Fibroblast of the aortic adventitia (primary cell): ENCODE measurements around the gene DPH6. TPM values are rescaled to one million over a fixed set of nuclear protein-coding genes. Genes with fewer than 3 reads are reported as not detected.
"Not testable (repeated sequence)": the region's sequence is repeated elsewhere in the genome, so short reads cannot be mapped to it uniquely, and the experiment has no call there.

Experiments used
- DNase-seq: peaks from one replicate; pipeline ENCODE4 v3.0.0-alpha.2; 2010; ENCODE audit warnings: low read depth
- H3K4me3 ChIP-seq: 2 replicates; pipeline ENCODE4 v1.5.1; 2011; ENCODE audit warnings: low read depth, mild to moderate bottlenecking, control low read depth, low read length, moderate library complexity
- total RNA-seq: library from RNA; depleted of rRNA; stranded (reverse); fragments of >200 nt; gene quantifications from 2 replicates; pipeline ENCODE4 v1.2.3, GENCODE V29; 2012; ENCODE audit warnings: low replicate concordance
- TF ChIP-seq, protein P1 (sequence below): IDR thresholded peaks from 2 replicates; pipeline ENCODE4 v1.5.1; 2011; ENCODE audit warnings: mild to moderate bottlenecking, low read length, control low read depth, inconsistent platforms; ENCODE audit not compliant: insufficient read depth

Gene DPH6, protein sequence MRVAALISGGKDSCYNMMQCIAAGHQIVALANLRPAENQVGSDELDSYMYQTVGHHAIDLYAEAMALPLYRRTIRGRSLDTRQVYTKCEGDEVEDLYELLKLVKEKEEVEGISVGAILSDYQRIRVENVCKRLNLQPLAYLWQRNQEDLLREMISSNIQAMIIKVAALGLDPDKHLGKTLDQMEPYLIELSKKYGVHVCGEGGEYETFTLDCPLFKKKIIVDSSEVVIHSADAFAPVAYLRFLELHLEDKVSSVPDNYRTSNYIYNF
- total RNA-seq, result 23.3 and 51.3 TPM in 2 replicates

DNA sequence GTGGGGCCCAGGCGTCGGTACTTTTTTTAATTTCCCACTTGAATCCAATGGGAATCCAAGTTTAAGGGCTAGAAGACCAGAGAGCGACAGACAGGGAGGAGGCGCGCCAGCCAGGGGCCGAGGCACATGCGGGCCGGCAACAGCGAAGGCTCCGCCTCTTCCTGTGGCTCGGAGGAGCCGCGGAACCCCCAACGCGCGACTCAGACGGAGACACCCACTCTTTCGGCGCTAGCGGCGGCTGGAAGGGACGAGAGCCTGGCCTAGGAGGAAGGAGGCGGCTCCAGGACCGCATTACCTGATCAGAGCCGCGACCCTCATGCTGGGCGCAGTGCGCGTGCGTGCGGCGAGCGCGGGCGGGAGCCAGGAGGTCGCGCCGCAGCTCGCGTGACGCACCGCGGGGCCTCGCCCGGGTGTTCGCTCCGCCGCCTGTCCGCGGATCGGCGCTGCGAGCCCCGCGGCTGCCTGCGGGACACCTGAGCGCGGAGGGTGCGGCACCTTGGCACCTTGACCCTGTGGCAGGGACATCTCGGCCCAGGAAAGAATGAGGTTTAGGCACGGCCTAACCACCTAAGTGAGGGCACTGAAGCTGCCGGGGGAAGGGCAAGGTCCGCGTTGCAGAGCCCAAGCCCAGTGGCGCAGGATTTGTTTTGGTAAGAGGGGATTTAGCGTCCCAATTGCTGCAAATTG is at the start of gene DPH6:
Gene DPH6, minus strand, starts transcription at position 342 of the 687 bp plus-strand sequence. Its CDS starts 24 bp downstream, at position 318.
- H3K4me3 ChIP-seq, result peak within 1 kb of the TSS; percentile 85
- TF ChIP-seq, protein P1, sequence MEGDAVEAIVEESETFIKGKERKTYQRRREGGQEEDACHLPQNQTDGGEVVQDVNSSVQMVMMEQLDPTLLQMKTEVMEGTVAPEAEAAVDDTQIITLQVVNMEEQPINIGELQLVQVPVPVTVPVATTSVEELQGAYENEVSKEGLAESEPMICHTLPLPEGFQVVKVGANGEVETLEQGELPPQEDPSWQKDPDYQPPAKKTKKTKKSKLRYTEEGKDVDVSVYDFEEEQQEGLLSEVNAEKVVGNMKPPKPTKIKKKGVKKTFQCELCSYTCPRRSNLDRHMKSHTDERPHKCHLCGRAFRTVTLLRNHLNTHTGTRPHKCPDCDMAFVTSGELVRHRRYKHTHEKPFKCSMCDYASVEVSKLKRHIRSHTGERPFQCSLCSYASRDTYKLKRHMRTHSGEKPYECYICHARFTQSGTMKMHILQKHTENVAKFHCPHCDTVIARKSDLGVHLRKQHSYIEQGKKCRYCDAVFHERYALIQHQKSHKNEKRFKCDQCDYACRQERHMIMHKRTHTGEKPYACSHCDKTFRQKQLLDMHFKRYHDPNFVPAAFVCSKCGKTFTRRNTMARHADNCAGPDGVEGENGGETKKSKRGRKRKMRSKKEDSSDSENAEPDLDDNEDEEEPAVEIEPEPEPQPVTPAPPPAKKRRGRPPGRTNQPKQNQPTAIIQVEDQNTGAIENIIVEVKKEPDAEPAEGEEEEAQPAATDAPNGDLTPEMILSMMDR, result peak; percentile 10
- peak; percentile 82 for DNase-seq

DNA sequence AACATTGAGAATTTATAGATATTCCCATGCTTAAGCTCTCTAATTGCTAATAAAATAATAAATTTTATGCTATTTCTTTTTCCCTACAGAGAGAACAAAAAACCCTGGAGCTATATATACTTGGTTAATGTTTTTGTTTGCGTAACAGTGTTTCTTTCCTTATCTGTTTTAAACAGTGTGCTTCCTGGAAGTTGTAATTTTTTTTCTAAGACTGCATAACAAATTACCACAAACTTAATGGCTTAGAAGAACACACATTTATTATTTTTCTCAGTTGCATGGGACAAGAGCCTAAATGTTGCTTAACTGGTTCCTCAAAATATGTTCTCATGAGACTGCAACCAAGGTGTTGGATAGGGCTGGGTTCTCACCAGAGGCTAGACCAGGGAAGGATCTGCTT is 49.7 kb upstream of the DPH6 start:
- DNase-seq, result peak; percentile 13
- TF ChIP-seq, protein P1, result no peak

DNA sequence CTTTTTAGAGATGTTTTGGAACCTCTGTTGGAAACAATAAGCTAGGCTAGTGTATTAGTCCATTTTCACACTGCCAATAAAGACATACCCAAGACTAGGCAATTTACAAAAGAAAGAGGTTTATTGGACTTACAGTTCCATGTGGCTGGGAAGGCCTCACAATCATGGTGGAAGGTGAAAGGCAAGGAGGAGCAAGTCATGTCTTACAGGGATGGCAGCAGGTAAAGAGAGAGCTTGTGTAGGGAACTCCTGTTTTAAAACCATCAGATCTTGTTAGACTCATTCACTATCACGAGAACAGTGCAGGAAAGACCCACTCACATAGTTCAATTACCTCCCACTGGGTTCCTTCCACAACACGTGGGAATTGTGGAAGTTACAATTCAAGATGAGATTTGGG is 46.0 kb upstream of the DPH6 start:
- DNase-seq, H3K4me3 ChIP-seq: not testable (repeated sequence)

More for the DNA sequence above, 49.7 kb upstream of the DPH6 start:
- no peak overlapping the region for H3K4me3 ChIP-seq

DNA sequence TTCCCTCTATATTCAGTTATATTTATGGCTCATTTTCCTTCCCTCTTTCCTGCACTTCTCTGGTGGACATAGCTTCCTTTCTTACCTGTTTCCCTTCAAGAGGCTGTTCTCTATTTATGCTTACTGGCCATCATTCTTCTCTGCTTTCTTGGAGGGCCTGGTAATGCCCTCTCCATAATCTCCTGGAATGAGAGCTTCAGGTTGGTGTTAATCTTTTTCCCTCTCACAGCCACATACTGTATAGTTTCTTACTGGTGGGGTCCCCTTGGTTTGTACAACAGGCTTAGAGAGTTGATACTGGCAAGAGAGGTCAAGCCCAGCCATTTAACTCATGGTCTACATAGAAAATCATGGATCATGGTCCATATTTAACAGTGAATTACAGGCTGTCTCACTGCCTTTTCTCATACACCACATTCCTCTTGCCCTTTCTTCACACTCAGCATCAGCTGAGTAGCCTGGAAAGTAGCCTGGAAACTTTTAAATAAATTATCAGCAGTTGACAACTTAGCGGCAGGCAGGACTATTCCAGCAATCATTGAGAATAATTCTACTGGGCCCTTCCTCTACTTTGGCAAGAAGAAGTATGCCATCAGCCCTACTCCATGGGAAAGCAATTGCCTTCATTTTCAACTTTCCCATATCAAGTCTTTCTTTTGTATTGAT is 38.0 kb upstream of the DPH6 start:
- peak; percentile 66 for DNase-seq
- no peak overlapping the region for H3K4me3 ChIP-seq
- TF ChIP-seq, protein P1, result no peak

DNA sequence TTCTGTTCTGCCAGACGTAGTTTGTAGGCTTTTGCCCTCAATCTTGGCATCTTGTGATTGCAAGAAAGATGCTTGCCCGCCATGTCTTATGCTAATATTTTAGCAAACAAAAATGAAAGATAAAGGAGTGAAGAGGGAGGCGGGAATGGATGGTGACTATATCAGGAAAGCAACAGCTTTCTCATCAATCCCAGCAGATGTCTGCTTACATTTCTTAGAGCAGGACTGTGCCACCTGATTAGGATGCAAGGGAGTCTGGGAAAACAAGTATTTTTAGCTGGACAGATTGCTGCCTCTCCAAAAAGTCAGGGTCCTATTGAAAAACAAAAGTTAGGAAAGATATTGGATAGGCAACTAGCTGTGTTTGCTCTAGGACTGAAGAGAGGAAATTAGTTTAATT is 34.6 kb upstream of the DPH6 start:
- no peak overlapping the region for H3K4me3 ChIP-seq
- TF ChIP-seq, protein P1, result no peak
- no peak for DNase-seq

DNA sequence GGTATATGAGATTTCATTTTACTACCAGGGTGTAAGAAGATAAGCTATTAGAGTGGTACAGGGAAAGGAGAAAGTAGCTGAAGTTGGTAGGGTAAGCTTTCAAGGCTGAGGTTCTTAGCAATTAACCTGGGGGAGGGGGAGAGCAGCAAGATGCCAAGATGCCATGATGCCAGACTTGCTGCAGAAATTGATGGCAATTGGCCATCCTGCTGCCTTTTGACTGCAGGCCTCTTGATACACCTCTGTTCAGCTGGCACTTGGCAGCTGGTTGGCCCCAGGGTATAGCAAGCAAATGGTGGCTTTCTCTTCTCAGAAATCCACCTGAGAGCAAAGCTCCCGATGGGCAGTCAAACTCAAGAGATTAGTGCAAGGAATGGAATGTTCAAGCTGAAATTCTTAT is 21.4 kb upstream of the DPH6 start:
- TF ChIP-seq, protein P1, result no peak
- DNase-seq, result no peak

DNA sequence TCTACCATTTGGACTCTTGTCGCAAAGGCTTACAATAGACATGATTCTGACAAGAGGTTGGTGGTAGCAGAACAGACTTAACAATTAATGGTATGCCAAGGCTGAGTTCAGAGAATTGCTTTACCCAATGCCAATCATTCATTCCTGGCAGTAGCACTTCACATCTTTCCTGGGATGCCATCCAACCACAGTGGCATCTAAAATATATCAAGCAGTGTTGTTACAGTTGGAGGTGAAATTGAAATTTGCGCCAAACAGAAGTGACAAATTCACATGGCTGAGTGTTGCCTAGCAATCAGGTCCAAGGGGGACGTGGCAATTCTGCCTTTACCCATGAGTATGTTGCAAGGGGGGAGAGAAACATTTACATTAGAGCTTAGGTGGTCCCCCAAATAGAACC is 21.0 kb upstream of the DPH6 start:
- no peak overlapping the region for H3K4me3 ChIP-seq
- TF ChIP-seq, protein P1, result no peak
- no peak for DNase-seq

More for the DNA sequence above, 21.4 kb upstream of the DPH6 start:
- no peak overlapping the region for H3K4me3 ChIP-seq
